GM19395 (cell line): ENCODE measurements around the gene PCDHB3.
"Not testable (repeated sequence)": the region's sequence is repeated elsewhere in the genome, so short reads cannot be mapped to it uniquely, and the experiment has no call there.

Experiments
- ATAC-seq: cut with Tn5 transposase; IDR thresholded peaks from one replicate; pipeline ENCODE4 v1.9.1; 2021; ENCODE audit warnings: mild to moderate bottlenecking, moderate library complexity; ENCODE audit not compliant: unreplicated experiment

Gene PCDHB3

GRCh38 chr5:141135718-141136266, 35.5 kb downstream of the PCDHB3 start:
- no peak for ATAC-seq

- ATAC-seq: not testable (repeated sequence)
These were observed 37.1 kb downstream of the PCDHB3 start for GRCh38 chr5:141137346-141137745.

GRCh38 chr5:141149812-141150211, 49.5 kb downstream of the PCDHB3 start, which contains the start of gene PCDHB6:
PCDHB6 (plus strand) TSS chr5:141150057; CDS start chr5:141150258, 201 bp downstream.
- no peak for ATAC-seq

GRCh38 chr5:141150224-141150992, 50.1 kb downstream of the PCDHB3 start:
- no peak for ATAC-seq

- ATAC-seq: no peak
These were observed 50.7 kb downstream of the PCDHB3 start for GRCh38 chr5:141150993-141151325.

GRCh38 chr5:141151632-141152031, 51.4 kb downstream of the PCDHB3 start:
- ATAC-seq: not testable (repeated sequence)

GRCh38 chr5:141152096-141152495, 51.8 kb downstream of the PCDHB3 start:
- ATAC-seq: not testable (repeated sequence)
